Measurements from ENCODE around the gene KRTAP5-3.

Gene KRTAP5-3

DNA sequence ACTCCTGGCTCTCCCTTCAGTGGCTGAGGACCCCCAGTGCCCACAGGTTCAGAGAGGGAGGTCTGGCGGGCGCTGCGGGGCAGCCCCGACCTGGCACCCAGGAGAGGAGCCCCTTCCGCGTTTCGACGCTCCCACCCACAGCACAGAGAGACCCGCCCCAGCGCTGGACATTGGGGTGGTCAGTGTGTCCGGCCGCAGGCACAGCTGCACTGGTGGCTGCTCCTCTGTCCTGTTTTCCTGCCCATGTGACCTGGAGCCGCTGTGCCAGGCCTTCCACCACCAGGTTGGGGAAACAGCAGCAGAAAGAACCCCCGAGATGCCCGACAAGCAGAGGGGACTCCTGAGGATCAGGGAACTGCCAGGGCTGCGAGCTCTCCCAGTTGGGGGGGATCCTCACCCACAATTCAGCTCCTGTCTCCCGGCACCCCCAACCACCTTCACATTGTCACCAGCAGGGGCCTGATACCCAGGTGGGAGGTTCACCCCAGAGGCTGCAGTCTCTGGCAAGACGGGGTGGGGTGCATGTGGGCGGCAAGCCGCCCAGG, 35.0 kb upstream of the KRTAP5-3 start:
- no peak for DNase-seq (ENCODE audit: low spot score)

DNA sequence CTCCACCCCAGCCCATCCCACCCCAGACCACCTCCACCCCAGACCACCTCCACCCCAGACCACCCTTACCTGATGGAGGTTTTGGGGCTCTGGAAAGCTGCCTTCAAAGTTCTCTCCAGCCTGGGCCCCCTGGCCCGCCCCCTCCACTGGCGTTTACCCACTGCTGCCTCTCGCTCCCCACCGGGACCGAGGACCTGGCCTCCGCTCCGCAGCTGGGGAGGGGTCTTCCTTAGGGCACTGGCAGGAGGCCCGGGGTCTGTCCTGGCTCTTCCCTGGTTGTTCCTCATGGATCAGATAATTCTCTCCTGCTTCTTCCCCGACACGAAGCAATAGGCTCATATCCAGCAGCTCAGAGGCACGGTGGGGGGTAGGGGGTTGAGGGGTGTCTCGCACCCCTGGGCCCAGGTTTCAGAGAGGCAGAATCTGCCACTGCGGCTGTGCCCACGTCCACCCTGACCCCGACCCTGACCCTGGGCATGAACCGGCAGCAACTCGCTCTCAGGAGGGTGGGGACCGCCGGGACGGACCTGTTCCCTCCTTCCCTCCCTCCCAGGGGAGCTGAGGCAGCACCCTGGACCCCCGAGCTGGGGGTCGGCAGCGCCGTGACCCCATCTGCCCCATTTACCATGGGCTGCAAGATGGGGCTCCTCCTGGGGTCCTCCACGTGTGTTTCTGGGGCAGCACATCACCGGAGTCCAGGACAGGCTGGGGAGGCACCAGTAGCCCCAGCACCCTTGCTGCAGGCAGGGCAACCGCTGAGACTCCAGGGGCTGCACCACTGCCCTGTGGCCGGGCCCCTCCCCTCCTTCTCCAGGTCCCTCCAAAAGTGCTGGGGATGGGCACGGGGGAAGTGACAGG, 34.3 kb upstream of the KRTAP5-3 start:
- DNase-seq (ENCODE audit: low spot score): no peak

DNA sequence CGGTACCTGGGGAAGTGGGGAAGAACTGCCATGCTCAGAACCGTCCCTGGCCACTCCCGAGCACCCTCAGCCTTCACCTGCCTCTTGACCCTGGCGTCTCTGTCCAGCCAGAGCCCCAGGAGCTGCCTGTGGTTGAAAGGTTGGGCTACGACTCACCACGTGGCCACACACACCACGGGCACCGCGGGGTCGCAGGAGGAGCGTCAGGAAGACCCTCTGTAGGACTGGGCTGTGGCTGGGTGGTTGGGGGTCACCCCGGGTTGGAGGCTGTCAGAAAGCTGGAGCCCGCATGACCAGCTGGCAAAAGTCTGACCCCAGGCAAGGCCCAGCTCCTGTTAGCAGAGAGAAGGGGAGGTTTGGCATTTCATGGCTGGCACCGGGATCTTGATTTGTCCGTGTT, 32.8 kb upstream of the KRTAP5-3 start:
- no peak for DNase-seq (ENCODE audit: low spot score)

DNA sequence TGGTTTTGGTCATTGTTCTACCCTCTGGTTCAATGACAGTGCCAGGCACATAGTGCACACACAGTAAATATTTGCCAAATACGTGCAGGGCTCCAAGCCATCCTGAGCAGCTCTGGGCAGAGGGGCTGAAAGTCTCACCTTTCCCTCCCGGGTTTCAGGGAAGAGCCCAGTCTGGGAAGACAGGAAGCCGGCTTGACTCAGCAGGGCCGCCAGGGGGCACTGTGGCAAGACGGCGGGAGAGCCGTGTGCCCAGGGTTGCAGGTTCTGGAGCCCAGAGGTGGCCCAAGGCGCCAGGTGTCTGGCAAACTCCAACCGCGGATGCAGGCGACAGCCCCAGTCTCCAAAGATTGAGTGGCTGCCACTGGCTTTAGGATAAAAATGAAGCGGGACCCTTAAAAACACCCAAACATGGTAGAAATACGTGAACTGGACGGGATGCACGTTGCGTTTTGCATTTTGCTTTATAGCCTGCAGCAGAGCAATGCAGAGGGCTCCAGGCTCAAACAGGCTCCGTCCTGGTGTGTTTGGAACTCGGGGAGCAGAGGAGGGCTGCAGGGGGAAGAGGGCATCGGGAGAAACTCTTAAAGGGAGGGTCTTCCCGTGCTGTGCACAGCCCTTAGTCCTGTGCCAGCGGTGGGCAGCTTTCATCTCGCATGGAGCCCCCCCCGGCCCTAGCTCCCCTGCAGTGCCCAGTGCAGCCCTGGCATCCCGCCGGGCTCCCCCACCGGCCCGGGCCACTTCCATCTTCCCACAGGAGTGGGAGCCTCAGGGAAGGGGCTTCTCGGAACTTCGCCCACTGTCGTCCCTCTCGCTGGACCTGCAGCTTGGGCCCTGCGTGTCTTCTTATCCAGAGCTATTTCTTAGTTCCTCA, 32.0 kb upstream of the KRTAP5-3 start:
- peak; percentile 83 for DNase-seq (ENCODE audit: low spot score)

DNA sequence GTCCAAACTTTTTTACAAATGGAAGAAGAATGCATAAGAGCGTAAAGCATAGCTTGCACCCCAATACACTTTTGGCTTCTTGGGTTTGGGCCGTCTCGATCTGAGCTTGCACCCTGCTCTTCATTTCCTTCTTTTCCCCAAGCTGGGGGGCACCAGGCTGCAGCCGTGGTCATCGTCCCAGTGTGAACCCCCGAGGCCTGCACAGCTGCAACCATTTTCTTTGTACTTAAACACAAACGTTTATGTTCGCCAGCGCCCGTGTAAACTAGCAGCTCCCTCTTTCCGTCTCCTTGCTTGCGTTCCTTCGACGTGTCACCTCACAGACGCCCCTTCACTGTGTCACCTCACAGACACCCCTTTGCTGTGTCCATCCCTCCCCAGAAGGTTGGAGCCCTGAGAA, 31.4 kb upstream of the KRTAP5-3 start:
- no peak for DNase-seq (ENCODE audit: low spot score)

DNA sequence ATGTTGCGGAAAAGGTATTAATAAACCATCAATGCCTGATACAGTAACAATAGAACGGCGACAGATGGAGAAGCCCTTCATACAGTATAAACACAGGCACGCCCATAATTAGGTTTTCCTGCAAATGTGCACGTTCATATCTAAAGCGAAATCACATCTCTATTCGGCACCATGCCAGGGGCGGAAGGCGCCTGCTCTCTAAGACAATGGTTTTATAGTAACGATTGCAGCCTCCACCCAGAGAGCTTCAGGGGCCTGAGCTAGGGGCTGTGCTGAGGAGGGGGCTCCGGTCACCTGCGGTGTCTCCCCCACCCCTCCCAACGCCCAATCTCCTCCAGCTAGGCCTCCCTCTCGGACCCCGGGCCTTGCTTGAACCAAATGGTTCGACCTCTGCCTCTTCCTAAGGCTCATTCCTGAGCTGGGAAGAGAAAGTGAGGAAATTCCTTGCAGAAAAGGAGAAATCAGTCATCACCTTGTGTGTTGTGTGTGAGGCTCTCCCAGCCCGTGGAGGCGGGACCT, 30.9 kb upstream of the KRTAP5-3 start:
- no peak for DNase-seq (ENCODE audit: low spot score)

DNA sequence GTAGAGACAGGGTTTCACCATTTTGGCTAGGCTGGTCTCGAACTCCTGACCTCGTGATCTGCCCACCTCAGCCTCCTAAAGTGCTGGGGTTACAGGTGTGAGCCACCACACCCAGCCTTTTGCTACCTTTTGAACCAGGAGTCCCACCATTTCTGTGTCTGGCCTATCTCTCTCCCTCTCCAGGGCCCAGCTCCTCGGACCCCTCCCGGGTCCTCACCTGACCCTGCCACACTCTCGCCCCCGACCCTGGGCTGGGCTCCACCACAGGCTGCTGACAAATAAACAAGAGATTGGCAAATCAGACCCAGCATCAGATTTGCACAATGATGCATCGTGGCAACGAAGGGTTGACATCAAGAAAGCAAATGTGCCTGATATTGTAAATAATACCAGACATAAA, 30.1 kb upstream of the KRTAP5-3 start:
- DNase-seq (ENCODE audit: low spot score): no peak

DNA sequence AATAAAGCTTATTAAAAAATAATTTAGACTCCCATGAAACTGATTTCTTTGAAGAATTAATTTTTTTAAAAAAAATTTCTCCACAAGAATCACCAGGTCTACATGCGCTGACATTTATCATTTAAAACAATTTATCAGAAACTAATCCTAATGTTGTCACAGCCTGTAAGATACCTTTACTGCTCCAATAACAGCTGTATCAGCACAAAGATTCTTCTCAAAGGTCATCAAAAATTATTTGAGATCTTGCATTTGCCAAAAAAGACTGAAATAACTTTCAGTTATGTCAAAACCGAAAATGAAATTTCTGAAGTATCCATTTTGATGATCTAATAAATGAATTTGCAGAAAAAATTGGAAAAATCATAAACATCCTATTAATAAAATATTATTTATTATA, 29.4 kb upstream of the KRTAP5-3 start:
- no peak for DNase-seq (ENCODE audit: low spot score)

DNA sequence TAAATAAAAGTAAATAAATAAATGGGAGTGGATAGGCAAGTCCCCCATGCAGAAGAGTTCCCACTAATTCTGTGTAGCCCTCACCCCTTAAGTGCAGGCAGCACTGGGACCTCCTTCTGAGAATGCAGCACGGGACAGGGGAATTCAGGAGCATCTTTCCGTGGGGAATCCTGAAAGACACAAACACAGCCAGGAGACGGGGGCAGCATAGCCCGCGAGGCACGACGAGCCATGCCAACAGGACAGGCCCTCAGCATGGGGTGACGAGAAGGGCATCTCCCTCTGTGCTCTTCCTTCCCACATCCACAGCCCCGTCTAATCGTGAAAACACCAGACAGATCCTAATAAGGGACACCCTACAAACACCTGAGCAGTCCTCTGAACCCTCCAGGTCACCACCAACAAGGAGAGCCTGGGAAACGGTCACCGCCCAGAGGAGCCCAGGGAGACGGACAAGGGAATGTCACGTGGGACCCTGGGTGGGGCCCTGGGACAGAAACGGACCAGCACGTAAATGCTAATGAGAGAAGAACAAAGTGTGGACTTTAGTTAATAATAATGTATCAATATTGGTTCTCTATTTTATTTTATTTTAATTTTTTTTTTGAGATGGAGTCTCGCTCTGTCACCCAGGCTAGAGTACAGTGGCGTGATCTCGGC, 28.2 kb upstream of the KRTAP5-3 start:
- DNase-seq (ENCODE audit: low spot score): no peak

DNA sequence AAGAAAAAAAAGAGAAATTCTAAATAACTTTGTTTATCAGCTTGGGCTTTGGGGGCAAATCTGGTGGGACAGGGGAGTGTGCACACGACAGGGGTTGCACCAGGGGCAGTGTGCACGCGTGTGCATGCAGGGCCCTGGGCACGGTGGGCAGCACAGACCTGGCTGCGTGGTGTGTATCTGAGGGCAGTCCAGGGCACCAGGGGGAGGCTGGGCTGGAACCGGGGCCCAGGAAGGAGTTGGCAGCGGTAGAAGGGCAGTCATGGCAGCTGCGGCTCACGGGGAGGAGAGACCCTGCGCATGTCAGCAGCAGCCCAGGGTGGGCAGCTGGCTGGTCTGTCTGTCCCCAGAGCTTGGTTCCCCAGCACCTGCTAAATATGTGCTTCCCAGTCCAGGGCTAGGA, 25.6 kb upstream of the KRTAP5-3 start:
- DNase-seq (ENCODE audit: low spot score): no peak

DNA sequence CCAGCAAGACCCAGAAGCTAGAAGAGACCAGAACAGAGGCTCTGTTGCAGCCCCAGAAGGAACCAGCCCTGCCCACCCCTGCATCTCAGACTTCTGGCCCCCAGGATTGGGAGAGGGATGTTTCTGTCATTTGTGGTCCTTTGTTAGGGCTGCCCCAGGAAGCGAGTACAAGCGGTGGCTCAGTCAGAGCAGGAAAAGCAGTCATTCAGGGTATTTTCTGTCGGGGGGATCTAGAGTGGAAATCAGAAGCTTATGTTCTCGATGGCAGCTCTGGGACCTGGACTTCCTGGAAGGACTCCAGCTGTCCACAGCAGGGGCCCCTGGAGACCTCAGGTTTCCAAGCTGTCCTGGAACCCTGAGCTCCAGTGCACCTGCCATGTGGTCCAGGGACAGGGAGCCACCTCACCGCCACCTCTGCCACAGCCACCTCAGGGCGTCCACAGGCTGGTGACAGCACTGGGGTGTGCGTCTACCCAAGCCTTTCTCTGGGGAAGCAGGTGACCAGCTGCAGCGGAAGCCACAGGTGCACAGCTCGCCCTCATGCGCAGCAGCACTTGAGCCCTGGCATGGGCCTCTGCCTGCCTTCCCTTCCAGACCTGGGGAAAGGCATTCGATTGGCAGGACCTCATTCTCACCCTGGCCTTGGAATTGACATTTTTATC, 23.9 kb upstream of the KRTAP5-3 start:
- no peak for DNase-seq (ENCODE audit: low spot score)

DNA sequence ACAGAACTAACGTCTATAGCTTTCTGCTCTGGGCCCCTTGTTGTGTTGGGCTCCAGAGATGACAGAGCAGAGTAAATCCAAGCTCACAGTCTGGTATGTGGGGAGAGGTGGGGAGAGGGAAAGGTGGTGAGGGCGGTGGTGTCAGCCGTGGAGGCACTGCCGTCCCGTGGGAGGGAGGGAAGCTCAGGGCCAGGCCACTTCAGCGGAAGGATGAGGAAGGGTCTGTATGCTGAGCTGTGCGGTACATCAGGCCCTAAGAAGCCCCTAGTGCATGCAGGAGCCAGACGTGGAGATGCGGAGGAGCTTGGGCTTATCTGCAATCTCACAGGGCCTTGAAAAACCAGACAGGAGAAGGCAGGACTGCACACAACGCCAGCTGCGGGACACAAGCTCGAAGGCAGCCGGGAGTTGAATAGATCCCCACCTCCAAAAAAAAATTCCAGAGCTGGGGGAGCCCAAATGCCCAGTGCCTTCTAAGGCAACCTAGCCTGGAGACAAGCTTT, 22.9 kb upstream of the KRTAP5-3 start:
- DNase-seq (ENCODE audit: low spot score): no peak

DNA sequence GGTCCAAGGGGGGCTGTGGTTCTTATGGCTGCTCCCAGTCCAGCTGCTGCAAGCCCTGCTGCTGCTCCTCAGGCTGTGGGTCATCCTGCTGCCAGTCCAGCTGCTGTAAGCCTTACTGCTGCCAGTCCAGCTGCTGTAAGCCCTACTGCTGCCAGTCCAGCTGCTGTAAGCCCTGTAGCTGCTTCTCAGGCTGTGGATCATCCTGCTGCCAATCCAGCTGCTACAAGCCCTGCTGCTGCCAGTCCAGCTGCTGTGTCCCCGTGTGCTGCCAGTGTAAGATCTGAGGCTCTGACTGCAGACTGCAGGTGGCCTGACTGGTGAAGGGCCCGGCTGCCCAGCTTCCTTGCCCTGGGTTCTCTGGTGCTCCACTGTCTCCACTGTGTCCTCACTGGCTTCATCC, 22.0 kb upstream of the KRTAP5-3 start:
- DNase-seq (ENCODE audit: low spot score): no peak

DNA sequence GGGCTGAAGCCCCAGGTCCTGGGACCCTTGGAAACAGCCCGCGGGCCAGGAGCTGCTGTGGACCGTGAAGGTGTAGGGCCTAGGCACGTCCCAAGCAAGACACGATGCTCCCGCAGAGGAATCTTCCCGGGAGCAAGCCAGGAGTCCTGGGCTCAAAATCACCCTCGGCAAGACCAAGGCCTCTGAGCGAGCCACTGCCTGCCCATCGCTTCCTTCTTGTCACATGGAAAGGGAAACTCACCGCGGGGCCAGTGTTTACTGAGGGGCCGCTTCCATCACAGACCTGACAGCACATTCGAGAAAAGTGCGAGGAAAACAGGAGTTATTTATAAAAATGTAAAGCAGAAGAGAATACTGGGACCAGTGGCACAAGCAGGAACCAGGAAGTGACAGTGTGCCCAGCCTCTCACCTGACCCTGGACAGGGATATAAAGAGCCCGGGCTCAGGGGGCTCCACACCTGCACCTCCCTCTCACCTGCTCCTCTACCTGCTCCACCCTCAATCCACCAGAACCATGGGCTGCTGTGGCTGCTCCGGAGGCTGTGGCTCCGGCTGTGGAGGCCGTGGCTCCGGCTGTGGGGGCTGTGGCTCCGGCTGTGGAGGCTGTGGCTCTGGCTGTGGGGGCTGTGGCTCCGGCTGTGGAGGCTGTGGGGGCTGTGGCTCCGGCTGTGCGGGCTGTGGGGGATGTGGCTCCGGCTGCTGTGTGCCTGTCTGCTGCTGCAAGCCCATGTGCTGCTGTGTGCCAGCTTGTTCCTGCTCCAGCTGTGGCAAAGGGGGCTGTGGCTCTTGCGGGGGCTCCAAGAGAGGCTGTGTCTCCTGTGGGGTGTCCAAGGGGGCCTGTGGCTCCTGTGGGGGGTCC, 21.3 kb upstream of the KRTAP5-3 start, which contains the start of gene KRTAP5-5:
Gene KRTAP5-5 (plus strand): TSS at position 450 of the 860 bp plus-strand sequence. CDS start 66 bp downstream, at position 516.
- no peak for DNase-seq (ENCODE audit: low spot score)

DNA sequence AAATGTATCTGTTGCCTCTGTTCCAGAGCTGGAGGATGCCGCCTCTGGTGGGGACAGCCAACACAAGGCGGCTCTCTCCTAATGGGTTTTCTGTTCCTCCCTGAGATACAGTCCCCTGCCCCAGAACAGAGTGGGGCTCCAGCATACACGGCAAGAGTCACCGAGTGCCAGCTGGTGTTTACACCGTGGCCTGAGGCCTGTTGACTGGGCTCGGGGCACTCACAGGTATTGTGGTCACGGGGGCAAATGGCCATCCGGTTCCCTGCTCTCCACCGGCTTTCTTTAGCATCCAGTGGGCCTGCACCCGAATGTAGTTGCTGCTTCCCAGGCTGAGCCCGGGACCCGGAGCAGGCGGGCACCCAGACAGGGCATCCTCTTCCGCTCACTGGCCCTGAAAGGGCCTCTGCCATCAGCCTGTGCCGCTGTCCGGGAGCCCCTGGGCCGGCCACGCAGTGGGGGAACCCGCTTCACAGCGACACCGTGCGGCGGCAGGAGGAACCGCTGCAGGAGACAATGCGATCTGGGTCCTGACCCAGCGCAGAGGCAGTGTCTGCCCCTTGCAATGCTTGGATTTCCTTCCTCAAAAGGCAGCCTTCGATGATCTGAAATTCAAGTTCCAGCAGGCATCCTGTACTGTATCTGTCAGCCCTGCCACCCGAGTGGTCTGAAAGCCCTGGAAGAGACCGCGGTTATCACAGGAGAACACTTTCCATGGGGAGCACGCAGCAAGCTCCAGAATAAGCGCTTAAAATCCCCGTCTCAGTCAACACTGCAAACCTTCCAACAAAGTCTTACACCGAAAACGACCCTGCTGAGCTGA, 20.5 kb upstream of the KRTAP5-3 start:
- DNase-seq (ENCODE audit: low spot score): peak; percentile 89

DNA sequence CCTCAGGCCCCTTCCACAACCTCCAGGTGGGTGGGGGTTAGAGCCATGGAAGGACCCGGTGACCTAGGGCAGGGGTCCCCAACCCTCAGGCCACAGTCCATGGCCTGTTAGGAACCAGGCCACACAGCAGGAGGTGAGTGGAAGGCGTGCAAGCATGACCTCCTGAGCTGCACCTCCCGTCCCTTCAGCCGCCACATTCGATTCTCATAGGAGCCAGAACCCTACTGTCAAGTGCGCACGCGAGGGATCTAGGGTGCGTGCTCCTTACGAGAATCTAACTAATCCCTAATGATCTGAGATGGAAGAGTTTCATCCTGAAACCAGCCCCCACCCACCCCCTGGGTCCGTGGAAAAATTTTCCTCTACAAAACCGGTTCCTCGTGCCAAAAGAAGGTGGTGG, 17.3 kb upstream of the KRTAP5-3 start:
- DNase-seq (ENCODE audit: low spot score): no peak

DNA sequence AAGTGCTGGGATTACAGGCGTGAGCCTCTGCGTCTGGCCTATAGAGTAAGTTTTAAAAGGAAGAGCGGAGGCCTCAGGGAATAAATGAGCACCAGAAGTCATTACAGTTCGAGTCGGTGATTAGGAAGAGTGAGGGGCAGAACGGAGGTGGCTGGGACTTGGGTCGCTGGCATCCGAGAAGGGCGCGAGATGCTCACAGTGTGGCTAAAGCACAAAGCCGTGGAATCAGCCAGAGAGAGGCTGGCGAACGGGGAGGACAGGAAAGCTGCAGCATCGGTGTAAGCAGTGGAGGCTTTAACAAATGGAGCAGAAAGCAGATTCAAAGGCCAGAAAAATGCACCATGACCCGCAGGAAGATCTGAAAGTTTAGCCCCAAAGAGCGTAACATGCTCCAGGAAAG, 16.4 kb upstream of the KRTAP5-3 start:
- no peak for DNase-seq (ENCODE audit: low spot score)

DNA sequence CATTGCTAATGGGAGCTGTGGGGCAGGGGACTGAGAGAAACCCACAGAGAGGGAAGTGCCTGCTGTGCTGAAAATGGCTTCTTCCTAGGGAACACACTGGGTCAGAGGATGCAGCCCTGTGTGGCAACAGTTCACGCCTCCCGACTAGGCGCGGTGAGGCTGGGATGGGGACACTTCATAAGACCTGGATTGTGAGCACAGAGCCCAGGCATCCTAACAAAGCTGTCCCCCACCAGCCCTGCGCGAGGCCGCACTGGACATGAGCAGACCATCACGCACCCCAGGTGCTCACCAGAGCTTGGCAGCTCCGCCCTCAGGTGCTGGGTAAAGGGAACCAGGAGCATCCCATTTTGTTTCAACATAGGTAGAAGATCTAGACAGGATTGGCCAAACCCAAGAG, 15.5 kb upstream of the KRTAP5-3 start:
- DNase-seq (ENCODE audit: low spot score): no peak

DNA sequence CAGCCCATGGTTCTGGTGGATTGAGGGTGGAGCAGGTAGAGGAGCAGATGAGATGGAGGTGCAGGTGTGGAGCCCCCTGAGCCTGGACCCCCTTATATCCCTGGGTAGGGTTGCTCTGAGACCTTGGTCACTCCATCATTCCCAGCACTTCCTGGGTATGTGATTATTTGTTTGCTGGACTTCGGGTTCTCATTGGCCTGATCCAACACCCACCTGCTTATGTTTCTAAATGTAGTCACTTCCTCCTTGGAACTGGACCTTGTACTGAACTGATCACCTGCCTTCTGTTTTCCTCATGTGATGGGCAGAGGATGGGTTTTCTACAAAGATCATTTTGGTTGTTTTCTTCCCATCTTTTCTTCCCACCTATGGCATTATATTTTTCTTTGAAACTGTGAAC, 13.8 kb upstream of the KRTAP5-3 start, which contains the start of gene KRTAP5-4:
Gene KRTAP5-4 (minus strand): TSS at position 53 of the 400 bp plus-strand sequence. CDS start 45 bp downstream, at position 8.
- no peak for DNase-seq (ENCODE audit: low spot score)
